Vagina (tissue), 2 donors: ENCODE results near the gene MPIG6B.

ENCODE experiments used
- CTCF ChIP-seq, 3 experiments: fragments of 450-650 bp in 2 of 3; fragments of 200-600 bp in 1 of 3; sonication (generic) in 1 of 3; IDR thresholded peaks; one replicate each; pipeline ENCODE4 v1.5.1; 2017 to 2019; ENCODE audit warnings: antibody characterized with exemption in 3 of 3, mild to moderate bottlenecking in 2 of 3, moderate library complexity in 2 of 3
- POLR2A ChIP-seq, 2 donors: fragments of 450-650 bp; IDR thresholded peaks; one replicate each; pipeline ENCODE4 v1.6.1; 2017; ENCODE audit warnings: antibody characterized with exemption in 2 of 2, mild to moderate bottlenecking in 2 of 2, moderate library complexity in 2 of 2
- POLR2AphosphoS5 ChIP-seq, 2 donors: sonication (generic); formaldehyde crosslinking; IDR thresholded peaks; one replicate each; pipeline ENCODE4 v1.9.0; 2017; ENCODE audit warnings: antibody characterized with exemption in 2 of 2, mild to moderate bottlenecking in 2 of 2, low read depth in 1 of 2; ENCODE audit not compliant: insufficient read depth in 1 of 2

GRCh38 chr6:31691564-31692108 lies 31.5 kb upstream of the MPIG6B start:
- no peak for TF ChIP-seq CTCF (IDR thresholded peaks at IDR 0.05)
- no peak for TF ChIP-seq POLR2A (IDR thresholded peaks at IDR 0.05)
- no peak for TF ChIP-seq POLR2AphosphoS5 (IDR thresholded peaks at IDR 0.05; ENCODE audit: insufficient read depth in 1 of 2, low read depth in 1 of 2)
